BE2C (cell line): ENCODE measurements around the gene PPIL6.

ENCODE experiments used
- DNase-seq: peaks from one replicate; pipeline ENCODE4 v3.0.0-alpha.2; 2020
- H3K27me3 ChIP-seq: fragments of 250-450 bp; sonication (Bioruptor Pico); 2 replicates; pipeline ENCODE4 v1.5.1; 2020; ENCODE audit warnings: mild to moderate bottlenecking
- H3K36me3 ChIP-seq: fragments of 250-450 bp; sonication (Bioruptor Pico); 2 replicates; pipeline ENCODE4 v1.5.1; 2020; ENCODE audit warnings: mild to moderate bottlenecking
- H3K4me1 ChIP-seq: fragments of 250-450 bp; sonication (Bioruptor Pico); 2 replicates; pipeline ENCODE4 v1.5.1; 2020
- H3K4me3 ChIP-seq: 2 replicates; pipeline ENCODE4 v1.5.1; 2011; ENCODE audit warnings: low read depth, low read length
- H3K9me3 ChIP-seq: fragments of 250-450 bp; sonication (Bioruptor Pico); 2 replicates; pipeline ENCODE4 v1.5.1; 2020
- CTCF ChIP-seq: IDR thresholded peaks from 2 replicates; pipeline ENCODE4 v1.5.1; 2012; ENCODE audit warnings: mild to moderate bottlenecking, low read depth, low read length

The PPIL6 gene

GRCh38 chr6:109379711-109380110 is 60.7 kb downstream of the PPIL6 start:
- no peak for TF ChIP-seq CTCF
- Histone ChIP-seq H3K27me3 (no peaks in the 10 kb centered on the region), H3K9me3 (no peaks in the 10 kb centered on the region), H3K4me1 (peaks cover under 1% of the 10 kb centered on the region; the same call in 1 of the 2 replicates), H3K4me3 (peak overlapping the region; percentile 73), H3K36me3 (peaks cover 24% of the 10 kb centered on the region)
- DNase-seq: no peak

- no peak for DNase-seq
- Histone ChIP-seq H3K9me3 (no peaks in the 10 kb centered on the region), H3K27me3 (no peaks in the 10 kb centered on the region), H3K36me3 (peaks cover 42% of the 10 kb centered on the region), H3K4me1 (peaks cover 3% of the 10 kb centered on the region; the same call in 1 of the 2 replicates), H3K4me3 (no peak overlapping the region)
- TF ChIP-seq CTCF: no peak
Measured at GRCh38 chr6:109377717-109378116, 62.7 kb downstream of the PPIL6 start.

- Histone ChIP-seq H3K36me3 (peaks cover 66% of the 10 kb centered on the region), H3K4me1 (peaks cover 3% of the 10 kb centered on the region; the same call in 1 of the 2 replicates), H3K27me3 (no peaks in the 10 kb centered on the region), H3K4me3 (no peak overlapping the region), H3K9me3 (no peaks in the 10 kb centered on the region)
- no peak for DNase-seq
- no peak for TF ChIP-seq CTCF
Measured at GRCh38 chr6:109374326-109374892, 66.0 kb downstream of the PPIL6 start.

GRCh38 chr6:109373762-109374161 is 66.7 kb downstream of the PPIL6 start:
- DNase-seq: no peak
- peaks cover 71% of the 10 kb centered on the region for H3K36me3 ChIP-seq

GRCh38 chr6:109373331-109373730 is 67.1 kb downstream of the PPIL6 start:
- Histone ChIP-seq H3K4me3 (no peak overlapping the region), H3K4me1 (peaks cover 3% of the 10 kb centered on the region; the same call in 1 of the 2 replicates), H3K36me3 (peaks cover 74% of the 10 kb centered on the region), H3K9me3 (no peaks in the 10 kb centered on the region), H3K27me3 (no peaks in the 10 kb centered on the region)
- DNase-seq: no peak
- no peak for TF ChIP-seq CTCF

More at GRCh38 chr6:109373762-109374161, 66.7 kb downstream of the PPIL6 start:
- TF ChIP-seq CTCF: no peak
- H3K9me3 ChIP-seq: no peaks in the 10 kb centered on the region
- peaks cover 3% of the 10 kb centered on the region; the same call in 1 of the 2 replicates for H3K4me1 ChIP-seq
- H3K4me3 ChIP-seq: no peak overlapping the region
- H3K27me3 ChIP-seq: no peaks in the 10 kb centered on the region

GRCh38 chr6:109372130-109372529 is 68.3 kb downstream of the PPIL6 start:
- H3K9me3 ChIP-seq: no peaks in the 10 kb centered on the region
- DNase-seq: no peak
- no peak for TF ChIP-seq CTCF
- no peak overlapping the region for H3K4me3 ChIP-seq
- H3K4me1 ChIP-seq: peaks cover 3% of the 10 kb centered on the region; the same call in 1 of the 2 replicates
- H3K36me3 ChIP-seq: peaks cover 76% of the 10 kb centered on the region
- H3K27me3 ChIP-seq: no peaks in the 10 kb centered on the region
